Heart left ventricle (tissue), 16 donors: ENCODE measurements around the gene SNAPC2. TPM values are rescaled to one million over a fixed set of nuclear protein-coding genes. Genes with fewer than 3 reads are reported as not detected.
A peak's percentile ranks its signal among the peaks of the same experiment; 100 is the strongest.

Source experiments
- ATAC-seq, 4 donors: fragments of 200-7000 bp; cut with Tn5 transposase; one replicate each; pipeline ENCODE4 v1.9.1; 2020 to 2022; ENCODE audit warnings: moderate library complexity in 4 of 4, mild to moderate bottlenecking in 3 of 4, moderate number of reproducible peaks in 1 of 4
- DNase-seq, 5 donors: peaks; one replicate each; pipeline ENCODE4 v3.0.0-alpha.2; 2020
- H3K27ac ChIP-seq, 12 donors: fragments of 200-600 bp; sonication (generic) in 4 of 12; one replicate each; pipeline versions ENCODE4 v1.5.0 to v1.8.0; 2016 to 2022; ENCODE audit warnings: mild to moderate bottlenecking in 2 of 12
- H3K27me3 ChIP-seq, 9 donors: fragments of 200-600 bp; sonication (generic) in 2 of 9; one replicate each; pipeline versions ENCODE4 v1.5.1 to v1.8.0; 2016 to 2022; ENCODE audit warnings: mild to moderate bottlenecking in 3 of 9
- H3K36me3 ChIP-seq, 9 donors: fragments of 200-600 bp; sonication (generic) in 2 of 9; one replicate each; pipeline versions ENCODE4 v1.5.0 to v1.8.0; 2018 to 2022; ENCODE audit warnings: mild to moderate bottlenecking in 2 of 9
- H3K4me1 ChIP-seq, 12 donors: fragments of 200-600 bp; sonication (generic) in 4 of 12; one replicate each; pipeline versions ENCODE4 v1.5.0 to v1.8.0; 2016 to 2022; ENCODE audit warnings: mild to moderate bottlenecking in 3 of 12
- H3K4me3 ChIP-seq, 12 donors: fragments of 200-600 bp; sonication (generic) in 4 of 12; one replicate each; pipeline versions ENCODE4 v1.5.0 to v1.8.0; 2017 to 2022; ENCODE audit warnings: mild to moderate bottlenecking in 9 of 12, moderate library complexity in 4 of 12
- H3K9me3 ChIP-seq, 12 donors: fragments of 200-600 bp; sonication (generic) in 4 of 12; one replicate each; pipeline versions ENCODE4 v1.5.0 to v1.8.0; 2016 to 2022; ENCODE audit warnings: mild to moderate bottlenecking in 1 of 12
- CTCF ChIP-seq, 12 donors: fragments of 200-600 bp; sonication (generic) in 4 of 12; IDR thresholded peaks; one replicate each; pipeline versions ENCODE4 v1.5.0 to v1.8.0; 2018 to 2022; ENCODE audit warnings: antibody characterized with exemption in 12 of 12, mild to moderate bottlenecking in 5 of 12
- POLR2A ChIP-seq, 2 donors: fragments of 450-650 bp; IDR thresholded peaks; one replicate each; pipeline ENCODE4 v1.6.1; 2017; ENCODE audit warnings: antibody characterized with exemption in 2 of 2, mild to moderate bottlenecking in 2 of 2, moderate library complexity in 2 of 2
- WGBS, 4 donors: extraction: QIAGEN DNeasy Blood & Tissue Kit in 2 of 4; methylation state at CpG; one replicate each; pipeline versions ENCODE4 v1.1.5 to v1.1.7; 2013 to 2018; 5-methylcytosine and 5-hydroxymethylcytosine counted together
- intact Hi-C, 10 donors: fragments of 100-400 bp; cut with DNase I; formaldehyde crosslinking; loops; one replicate each; pipeline versions ENCODE4 v1.11.1 to v1.14.2; 2022
- polyA plus RNA-seq, 2 donors: library from polyadenylated mRNA; stranded (reverse); fragments of 200-250 nt; gene quantifications; one replicate each; pipeline ENCODE4 v1.2.3, GENCODE V29; 2013
- total RNA-seq, 9 donors: library from RNA; depleted of rRNA in 2 of 9; stranded (reverse); fragments of >200 nt in 2 of 9; fragmentation: NEBNext Ultra II Directional in 3 of 9; extraction: Animal tissue kit (Norgen Biotek cat#: 25700) in 3 of 9; gene quantifications; one replicate each; pipeline versions ENCODE4 v1.1.0 to v1.2.4, GENCODE V29; 2016 to 2023
- donor health status: ischemic (EF 13 %, LVEDD 7.1; RV severe dilation, severe dysfunction).
- donor health status: healthy with polysubstance abuse.
- donor health status: DM: no; HTN: yes; CAD: no.
- donor health status: DM: no; HTN: no; CAD: no.
- donor health status: ischemic (EF 25% LVEDD 6.9; RV normal size, moderate dysfunction).
- donor health status: ischemic (EF 25% LVEDD 5.7; RV mildly dilated, moderate dysfunction).
- donor health status: healthy.
- donor health status: DM: yes; HTN: yes; CAD: no.
- donor health status: ischemic (EF 35%, LVEDD 5.7; RV mildly dilated, moderate dysfunction).
- donor health status: nonischemic (EF 11% LVEDD 7.7; RV severe dilation, severe dysfunction).
- donor health status: DM: yes; HTN: yes; CAD: no.
- donor health status: PGD.
- donor health status: ischemic (EF 29% LVEDD 5.4; RV normal size, mild dysfunction).
- donor health status: nonischemic (EF 23%, LVEDD 6.1; RV moderate dilation, normal function).

Gene SNAPC2
- total and polyA plus RNA-seq, 11 donors = 6.8 to 28.9 (median 10.4) TPM

GRCh38 chr19:7961920-7962626 is 41.9 kb downstream of the SNAPC2 start:
- ATAC-seq = no peak
- H3K4me3 ChIP-seq = no peak overlapping the region
- no peaks in the 10 kb centered on the region for H3K27me3 ChIP-seq
- intact Hi-C loops = loop anchor here in 1 of 10 donors (10.0 kb wide), 1 partner anchor 183 kb away; the partner anchor contains the start of gene FBN3
- DNase-seq = no peak
- TF ChIP-seq POLR2A (IDR thresholded peaks at IDR 0.05) (no peak), CTCF (IDR thresholded peaks at IDR 0.05) (no peak)
- WGBS, 4 donors = 89 to 92% (median 91%) methylated on average over 13 of the region's 13 CpGs
- no peaks in the 10 kb centered on the region for H3K9me3 ChIP-seq
- peaks cover 0 to 83% (median 72%) of the 10 kb centered on the region in 9 donors for H3K36me3 ChIP-seq
- no peaks in the 10 kb centered on the region for H3K4me1 ChIP-seq
- no peak overlapping the region for H3K27ac ChIP-seq

DNA sequence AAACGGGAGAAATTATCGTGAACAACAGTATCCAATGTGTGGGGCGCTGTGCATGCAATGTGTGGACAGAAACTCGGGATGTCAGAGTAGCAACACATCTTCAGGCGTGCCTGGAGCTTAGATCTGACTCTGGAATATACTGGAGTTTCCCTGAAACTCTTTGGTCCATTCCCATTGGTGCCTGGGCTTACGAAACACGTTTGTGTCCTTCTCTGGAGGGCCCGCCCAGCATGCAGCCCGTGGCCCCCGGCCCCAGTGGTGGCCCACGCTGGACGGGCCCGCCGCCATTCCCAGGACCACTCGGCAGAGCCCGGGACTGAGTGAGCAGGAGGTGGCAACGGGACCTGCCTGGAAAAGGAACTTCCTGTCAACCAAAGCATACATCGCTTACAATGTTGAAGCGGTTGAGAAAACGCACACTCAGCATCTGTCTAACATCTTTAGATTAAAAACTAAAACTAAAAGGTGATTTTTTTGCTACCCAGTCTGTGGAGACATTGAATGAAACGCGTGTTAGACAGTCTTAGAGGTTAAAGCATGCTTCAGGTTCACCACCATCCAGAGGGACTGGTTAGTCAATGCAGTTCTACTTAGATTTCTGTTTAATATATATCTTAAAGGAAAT is 42.6 kb downstream of the SNAPC2 start:
- Histone ChIP-seq H3K4me3 (no peak overlapping the region), H3K4me1 (no peaks in the 10 kb centered on the region), H3K27me3 (no peaks in the 10 kb centered on the region), H3K9me3 (no peaks in the 10 kb centered on the region), H3K36me3 (peaks cover 0 to 90% (median 78%) of the 10 kb centered on the region in 9 donors), H3K27ac (no peak overlapping the region)
- DNase-seq = no peak
- TF ChIP-seq CTCF (IDR thresholded peaks at IDR 0.05) (no peak), POLR2A (IDR thresholded peaks at IDR 0.05) (no peak)
- WGBS, 4 donors = 89 to 92% (median 90%) methylated on average over 22 of the region's 22 CpGs
- intact Hi-C loops = loop anchor here in 1 of 10 donors (10.0 kb wide), 1 partner anchor 182 kb away; the partner anchor contains the start of gene FBN3
- ATAC-seq = no peak

DNA sequence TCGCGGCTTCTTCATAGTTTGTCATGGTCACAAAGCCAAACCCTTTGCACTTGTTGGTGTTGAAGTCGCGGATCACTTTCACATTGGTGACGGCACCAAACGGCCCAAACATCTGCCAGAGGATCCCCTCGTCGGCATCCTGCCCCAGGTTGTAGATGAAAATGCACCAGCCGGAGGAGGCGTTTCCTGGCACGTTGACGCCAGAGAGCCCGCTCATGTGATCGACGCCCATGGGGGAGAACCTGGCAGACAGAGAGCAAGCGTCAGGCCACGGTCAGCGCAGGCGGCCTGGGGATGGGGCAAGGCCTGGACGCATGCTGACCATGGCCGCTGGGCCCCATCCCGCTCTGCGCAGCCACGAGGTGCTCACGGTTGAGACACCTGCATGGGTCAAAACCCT is 43.4 kb downstream of the SNAPC2 start:
- DNase-seq (peak in 2 of 5 donors; percentile 18 to 34), ATAC-seq (no peak)
- intact Hi-C loops = loop anchor here in 1 of 10 donors (10.0 kb wide), 1 partner anchor 181 kb away; the partner anchor contains the start of gene FBN3
- H3K9me3 ChIP-seq = no peaks in the 10 kb centered on the region
- TF ChIP-seq CTCF (IDR thresholded peaks at IDR 0.05) (no peak), POLR2A (IDR thresholded peaks at IDR 0.05) (no peak)
- WGBS, 4 donors = 88 to 95% (median 92%) methylated on average over 24 to 25 of the region's 25 CpGs
- H3K27ac ChIP-seq = no peak overlapping the region
- H3K27me3 ChIP-seq = no peaks in the 10 kb centered on the region
- peaks cover 0 to 89% (median 84%) of the 10 kb centered on the region in 9 donors for H3K36me3 ChIP-seq
- H3K4me3 ChIP-seq = no peak overlapping the region
- H3K4me1 ChIP-seq = no peaks in the 10 kb centered on the region

GRCh38 chr19:7965259-7965841 is 45.2 kb downstream of the SNAPC2 start:
- intact Hi-C loops = loop anchor here in 2 of 10 donors (5.0 to 10.0 kb wide), 2 partner anchors 37 to 179 kb away; partner anchors contain the start of gene FBN3 (in 1 of the 2)
- TF ChIP-seq CTCF (IDR thresholded peaks at IDR 0.05) (no peak), POLR2A (IDR thresholded peaks at IDR 0.05) (no peak)
- DNase-seq (peak in 1 of 5 donors; percentile 20), ATAC-seq (no peak)
- no peaks in the 10 kb centered on the region for H3K27me3 ChIP-seq
- no peaks in the 10 kb centered on the region for H3K9me3 ChIP-seq
- H3K4me1 ChIP-seq = no peaks in the 10 kb centered on the region
- 86 to 89% (median 88%) methylated on average over 12 of the region's 12 CpGs for WGBS, 4 donors
- no peak overlapping the region for H3K27ac ChIP-seq
- H3K36me3 ChIP-seq = peaks cover 0 to 98% (median 82%) of the 10 kb centered on the region in 9 donors
- H3K4me3 ChIP-seq = no peak overlapping the region
